RCC 7860 (cell line): ENCODE data around the gene MYH9.

Experiments
- DNase-seq: peaks from one replicate; pipeline ENCODE4 v3.0.0-alpha.2; 2015; ENCODE audit warnings: low spot score
- FAIRE-seq: peaks from 2 replicates; lab custom pipeline; 2012; peaks lifted over from hg19 to GRCh38; lab: Jason Lieb, UNC

Gene MYH9

DNA sequence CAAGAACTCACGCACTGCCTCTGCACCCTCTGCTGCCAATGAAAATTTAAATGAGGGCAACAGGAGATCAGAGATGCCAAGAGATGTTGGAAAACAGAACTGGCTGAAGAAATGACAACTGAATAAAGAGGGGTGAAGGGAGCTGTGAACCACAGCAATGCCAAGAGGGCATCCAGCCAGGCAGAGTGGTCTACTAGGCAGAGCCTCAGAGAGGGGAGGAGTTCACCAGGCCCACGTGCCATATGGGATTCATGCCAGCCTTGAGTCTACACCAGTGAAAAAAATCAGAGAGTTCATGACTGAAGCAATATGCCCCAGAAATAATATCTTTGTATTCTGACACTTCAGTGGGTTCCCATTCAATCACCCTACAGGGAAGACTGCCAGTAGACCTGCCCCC, 152.8 kb downstream of the MYH9 start:
- FAIRE-seq (no peak), DNase-seq (no peak)

GRCh38 chr22:36234213-36234612, 153.6 kb downstream of the MYH9 start:
- no peak for DNase-seq
- FAIRE-seq = no peak

DNA sequence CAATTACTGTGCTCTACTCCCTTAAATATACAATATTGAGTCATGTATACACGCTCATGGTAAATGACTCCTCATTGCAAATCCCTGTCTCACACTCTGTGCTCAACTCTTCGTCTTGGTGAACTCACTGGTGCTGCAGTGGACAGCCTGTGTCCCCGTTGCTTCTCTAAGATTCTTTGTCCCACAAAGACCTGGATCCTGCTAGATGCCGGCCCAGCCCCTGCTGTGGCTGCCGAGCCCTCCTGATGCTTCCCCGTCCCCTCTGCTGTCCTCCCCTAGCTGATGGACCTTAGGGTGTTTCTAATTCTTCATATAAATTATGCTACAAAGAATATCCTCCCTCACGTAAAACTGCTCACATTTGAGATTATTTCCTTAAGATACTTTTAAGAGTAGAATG, 154.0 kb downstream of the MYH9 start:
- FAIRE-seq (no peak), DNase-seq (no peak)

GRCh38 chr22:36232715-36233401, 154.9 kb downstream of the MYH9 start:
- FAIRE-seq (no peak), DNase-seq (no peak)
